Karpas-422 (cell line): ENCODE measurements around the gene ARHGAP10. TPM values are rescaled to one million over a fixed set of nuclear protein-coding genes. Genes with fewer than 3 reads are reported as not detected.
A peak's percentile ranks its signal among the peaks of the same experiment; 100 is the strongest.

Experiments
- DNase-seq: peaks from one replicate; pipeline ENCODE4 v3.0.0-alpha.2; 2015
- H2AFZ ChIP-seq: fragments of 200-600 bp; sonication (generic); 2 replicates; pipeline ENCODE4 v1.6.1; 2014; ENCODE audit warnings: antibody characterized with exemption, low read length, mixed read lengths
- H3K27ac ChIP-seq: fragments of 200-600 bp; sonication (generic); 2 replicates; pipeline ENCODE4 v1.5.1; 2014; ENCODE audit warnings: mild to moderate bottlenecking, low read length, moderate library complexity
- H3K27me3 ChIP-seq: fragments of 200-600 bp; sonication (generic); 2 replicates; pipeline ENCODE4 v1.6.1; 2014; ENCODE audit warnings: low read length, mixed read lengths
- H3K36me3 ChIP-seq: fragments of 200-600 bp; sonication (generic); 2 replicates; pipeline ENCODE4 v1.6.1; 2014; ENCODE audit warnings: low read length, mixed read lengths; ENCODE audit not compliant: insufficient read depth
- H3K4me1 ChIP-seq: fragments of 200-600 bp; sonication (generic); 2 replicates; pipeline ENCODE4 v1.6.1; 2014; ENCODE audit warnings: mild to moderate bottlenecking, low read length, mixed read lengths
- H3K4me2 ChIP-seq: fragments of 200-600 bp; sonication (generic); 2 replicates; pipeline ENCODE4 v1.6.1; 2014; ENCODE audit warnings: low read length, low read depth, mild to moderate bottlenecking; ENCODE audit not compliant: poor library complexity, severe bottlenecking
- H3K4me3 ChIP-seq: fragments of 200-600 bp; sonication (generic); 2 replicates; pipeline ENCODE4 v1.5.1; 2014; ENCODE audit warnings: mild to moderate bottlenecking, antibody characterized with exemption, low read length, mixed read lengths
- H3K79me2 ChIP-seq: fragments of 200-600 bp; sonication (generic); 2 replicates; pipeline ENCODE4 v1.6.1; 2014; ENCODE audit warnings: mild to moderate bottlenecking, low read length, mixed read lengths
- H3K9ac ChIP-seq: fragments of 200-600 bp; sonication (generic); 2 replicates; pipeline ENCODE4 v1.6.0; 2014; ENCODE audit warnings: low read length
- H3K9me2 ChIP-seq: fragments of 200-600 bp; sonication (generic), shearing (Covaris generic); replicated peaks from 2 replicates; pipeline ENCODE4 v1.6.0; 2014; ENCODE audit warnings: mild to moderate bottlenecking, low read length, moderate library complexity; ENCODE audit not compliant: insufficient read depth
- H3K9me3 ChIP-seq: fragments of 300-700, 200-600 bp; sonication (generic); 2 replicates; pipeline ENCODE4 v1.6.1; 2014; ENCODE audit warnings: low read length, mixed read lengths
- H4K20me1 ChIP-seq: fragments of 200-600 bp; sonication (generic); 2 replicates; pipeline ENCODE4 v1.6.1; 2014; ENCODE audit warnings: mild to moderate bottlenecking, antibody characterized with exemption, low read length, low read depth; ENCODE audit not compliant: insufficient read depth
- total RNA-seq: library from RNA; depleted of rRNA; stranded (reverse); fragments of >200 nt; shearing (Covaris generic); gene quantifications from 2 replicates; pipeline ENCODE4 v1.2.3, GENCODE V29; 2014; ENCODE audit warnings: low replicate concordance

ARHGAP10 gene
- total RNA-seq, 1 experiment from 2014 or later = 0.41 TPM

- no peak for DNase-seq
- Histone ChIP-seq H2AFZ (no peak overlapping the region), H3K4me3 (no peak overlapping the region), H3K9me3 (no peaks in the 10 kb centered on the region), H3K27me3 (no peaks in the 10 kb centered on the region), H3K9me2 (no peaks in the 10 kb centered on the region), H3K27ac (no peak overlapping the region), H4K20me1 (no peaks in the 10 kb centered on the region), H3K9ac (no peak overlapping the region), H3K79me2 (no peaks in the 10 kb centered on the region), H3K4me2 (no peak overlapping the region), H3K36me3 (no peaks in the 10 kb centered on the region), H3K4me1 (no peaks in the 10 kb centered on the region)
These were observed 6.2 kb upstream of the ARHGAP10 start for GRCh38 chr4:147725673-147726072.

DNA sequence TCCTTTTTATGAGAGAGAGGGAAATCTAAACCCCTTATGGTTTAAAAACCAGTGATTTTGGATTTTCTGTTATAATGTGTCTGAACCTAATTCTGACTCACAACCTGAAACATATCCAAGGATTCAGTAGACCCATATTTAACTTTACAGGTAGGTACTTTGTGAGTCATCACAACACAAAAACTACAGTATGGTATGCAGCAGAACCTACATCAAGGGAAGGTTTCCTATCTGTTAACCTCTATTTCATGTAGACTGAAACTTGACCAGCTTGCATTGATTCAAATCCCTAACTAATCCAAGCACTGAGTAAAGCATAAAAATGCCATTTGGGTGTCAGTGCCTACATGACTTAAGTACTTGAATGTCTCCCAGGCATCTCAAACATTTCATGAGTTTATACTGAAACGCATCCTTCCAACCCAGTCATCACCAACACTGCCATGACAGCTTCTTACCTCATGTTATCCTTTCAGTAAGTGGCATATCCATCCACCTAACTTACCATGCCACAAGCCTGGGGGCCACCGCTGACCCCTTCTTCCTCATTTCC is 4.3 kb upstream of the ARHGAP10 start:
- Histone ChIP-seq H3K4me2 (no peak overlapping the region), H3K4me3 (no peak overlapping the region)
- DNase-seq = no peak

DNA sequence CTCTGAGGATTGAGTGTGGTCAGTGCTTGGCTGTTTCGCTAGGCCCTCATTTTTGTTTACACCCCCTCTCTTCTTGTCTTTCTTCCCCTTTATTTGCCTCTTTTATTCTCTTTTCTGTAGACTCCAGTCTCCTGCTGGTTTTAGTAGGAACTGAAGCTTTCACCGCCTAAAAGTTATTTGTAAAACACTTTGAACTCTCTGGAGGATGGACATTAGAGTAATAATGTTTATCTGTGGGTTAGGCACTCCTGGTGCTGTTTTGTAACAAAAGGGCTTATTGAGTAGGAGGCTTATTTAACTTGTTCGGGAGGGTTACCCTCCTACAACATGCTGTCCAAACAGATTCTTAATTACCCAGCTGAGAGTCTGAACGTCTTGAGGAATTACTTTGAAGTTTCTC is 1.6 kb upstream of the ARHGAP10 start:
- Histone ChIP-seq H3K9me3 (no peaks in the 10 kb centered on the region), H4K20me1 (no peaks in the 10 kb centered on the region), H3K27ac (no peak overlapping the region), H3K4me2 (no peak overlapping the region), H3K79me2 (no peaks in the 10 kb centered on the region), H3K4me3 (no peak overlapping the region), H3K9me2 (no peaks in the 10 kb centered on the region), H3K9ac (no peak overlapping the region), H3K36me3 (no peaks in the 10 kb centered on the region), H3K27me3 (no peaks in the 10 kb centered on the region), H3K4me1 (peaks cover 15% of the 10 kb centered on the region), H2AFZ (no peak overlapping the region)
- DNase-seq = no peak

More for the DNA sequence above, 4.3 kb upstream of the ARHGAP10 start:
- H3K9me2 ChIP-seq = no peaks in the 10 kb centered on the region
- no peaks in the 10 kb centered on the region for H3K27me3 ChIP-seq
- no peak overlapping the region for H3K27ac ChIP-seq
- no peaks in the 10 kb centered on the region for H3K36me3 ChIP-seq
- no peaks in the 10 kb centered on the region for H4K20me1 ChIP-seq
- H3K79me2 ChIP-seq = no peaks in the 10 kb centered on the region
- no peak overlapping the region for H3K9ac ChIP-seq
- H3K9me3 ChIP-seq = no peaks in the 10 kb centered on the region
- no peak overlapping the region for H2AFZ ChIP-seq
- H3K4me1 ChIP-seq = peaks cover 11% of the 10 kb centered on the region

- Histone ChIP-seq H3K36me3 (no peaks in the 10 kb centered on the region), H2AFZ (peak overlapping the region; percentile 89), H3K4me1 (peaks cover 15% of the 10 kb centered on the region), H3K27ac (no peak overlapping the region), H3K27me3 (no peaks in the 10 kb centered on the region), H3K79me2 (no peaks in the 10 kb centered on the region), H4K20me1 (no peaks in the 10 kb centered on the region), H3K4me2 (peak overlapping the region; percentile 79), H3K9ac (peak overlapping the region; percentile 52), H3K9me3 (no peaks in the 10 kb centered on the region), H3K4me3 (peak overlapping the region; percentile 68), H3K9me2 (no peaks in the 10 kb centered on the region)
- DNase-seq = no peak
These were observed 789 bp downstream of the ARHGAP10 start for GRCh38 chr4:147732518-147733235.

GRCh38 chr4:147733716-147734344 is 1.9 kb downstream of the ARHGAP10 start:
- Histone ChIP-seq H3K4me1 (peaks cover 15% of the 10 kb centered on the region), H3K9ac (no peak overlapping the region), H3K4me2 (no peak overlapping the region), H4K20me1 (no peaks in the 10 kb centered on the region), H3K9me2 (no peaks in the 10 kb centered on the region), H3K4me3 (no peak overlapping the region), H3K36me3 (no peaks in the 10 kb centered on the region), H3K9me3 (no peaks in the 10 kb centered on the region), H3K27me3 (no peaks in the 10 kb centered on the region), H3K79me2 (no peaks in the 10 kb centered on the region), H2AFZ (no peak overlapping the region), H3K27ac (no peak overlapping the region)
- DNase-seq = no peak

DNA sequence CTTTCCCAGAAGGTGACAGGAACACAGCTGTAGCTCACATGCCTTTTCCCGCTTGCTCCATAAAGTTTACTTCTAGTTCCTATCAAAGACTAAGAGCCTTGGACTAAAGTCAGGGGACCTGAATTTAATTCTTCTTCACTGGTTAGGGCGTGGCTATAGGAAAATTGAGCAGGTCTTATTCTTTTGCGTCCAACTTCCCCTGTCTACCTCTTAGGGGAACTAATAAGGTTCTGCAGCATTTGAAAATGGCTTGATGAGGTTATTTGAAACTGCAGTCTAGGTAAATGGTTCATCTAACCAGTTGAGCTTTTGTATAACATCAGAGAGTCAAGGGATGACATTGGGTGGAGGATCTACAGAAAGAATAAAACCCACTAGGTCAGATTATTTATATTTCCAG is 2.6 kb downstream of the ARHGAP10 start:
- no peak overlapping the region for H3K27ac ChIP-seq
- H3K9me2 ChIP-seq = no peaks in the 10 kb centered on the region
- no peak overlapping the region for H3K9ac ChIP-seq
- no peak for DNase-seq
- H3K4me2 ChIP-seq = no peak overlapping the region
- peaks cover 15% of the 10 kb centered on the region for H3K4me1 ChIP-seq
- no peaks in the 10 kb centered on the region for H3K9me3 ChIP-seq
- no peaks in the 10 kb centered on the region for H3K79me2 ChIP-seq
- no peak overlapping the region for H2AFZ ChIP-seq
- no peaks in the 10 kb centered on the region for H3K36me3 ChIP-seq
- H3K27me3 ChIP-seq = no peaks in the 10 kb centered on the region
- H4K20me1 ChIP-seq = no peaks in the 10 kb centered on the region
- H3K4me3 ChIP-seq = no peak overlapping the region

- Histone ChIP-seq H3K4me1 (peaks cover 15% of the 10 kb centered on the region), H3K27ac (no peak overlapping the region), H3K9me2 (no peaks in the 10 kb centered on the region), H3K4me2 (no peak overlapping the region), H2AFZ (no peak overlapping the region), H3K27me3 (no peaks in the 10 kb centered on the region), H3K79me2 (no peaks in the 10 kb centered on the region), H4K20me1 (no peaks in the 10 kb centered on the region), H3K9me3 (no peaks in the 10 kb centered on the region), H3K9ac (no peak overlapping the region), H3K36me3 (no peaks in the 10 kb centered on the region), H3K4me3 (no peak overlapping the region)
- no peak for DNase-seq
These were observed 3.8 kb downstream of the ARHGAP10 start for GRCh38 chr4:147735413-147736301.

DNA sequence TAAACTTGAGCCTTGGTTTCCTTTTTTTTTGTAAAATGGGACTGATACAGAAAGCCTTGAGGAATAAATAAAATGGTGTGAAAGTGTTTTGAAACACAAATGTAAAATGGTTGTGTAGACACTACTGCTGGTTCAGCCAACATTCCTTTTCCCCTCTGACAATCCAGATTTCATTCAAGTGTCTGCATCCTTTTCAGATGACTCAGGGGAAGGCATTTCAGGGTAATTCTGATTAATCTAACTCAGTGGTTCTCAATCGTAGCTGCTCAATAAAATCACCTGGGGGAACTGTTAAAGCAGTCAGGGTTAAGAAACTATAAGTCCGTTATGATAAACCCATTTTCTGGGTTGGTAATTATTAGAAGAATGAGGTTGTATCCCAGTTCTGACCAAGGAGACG is 4.6 kb downstream of the ARHGAP10 start:
- Histone ChIP-seq H3K27ac (no peak overlapping the region), H3K4me1 (peaks cover 12% of the 10 kb centered on the region), H4K20me1 (no peaks in the 10 kb centered on the region), H3K36me3 (no peaks in the 10 kb centered on the region), H2AFZ (no peak overlapping the region), H3K27me3 (no peaks in the 10 kb centered on the region), H3K9me3 (no peaks in the 10 kb centered on the region), H3K4me2 (no peak overlapping the region), H3K4me3 (no peak overlapping the region), H3K9ac (no peak overlapping the region), H3K9me2 (no peaks in the 10 kb centered on the region), H3K79me2 (no peaks in the 10 kb centered on the region)
- DNase-seq = no peak
